Measurements from ENCODE around the gene CHRM5.
"Not testable (repeated sequence)": the region's sequence is repeated elsewhere in the genome, so short reads cannot be mapped to it uniquely, and the experiment has no call there.

The CHRM5 gene

DNA sequence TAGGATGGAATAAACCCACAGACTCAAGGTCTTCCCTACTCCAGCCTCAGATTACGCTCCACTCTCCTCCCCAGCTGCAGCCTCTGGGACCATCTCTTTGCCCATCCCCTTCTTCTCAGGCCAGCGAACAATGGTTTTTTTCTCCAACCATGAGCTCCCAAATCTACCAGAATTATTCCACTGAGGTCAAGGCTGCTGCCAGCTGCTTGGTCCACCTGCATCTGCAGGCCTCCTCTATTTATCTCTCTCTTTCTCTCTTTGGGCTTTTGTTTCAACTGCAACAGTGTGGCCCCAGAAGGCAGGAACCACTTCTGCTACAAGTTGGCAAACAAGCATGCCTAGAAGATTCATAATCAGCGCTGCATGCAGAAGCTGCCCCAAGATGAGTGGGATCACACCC lies 19.1 kb downstream of the CHRM5 start:
- Histone ChIP-seq H3K9me3 (ENCODE audit: control insufficient read depth, insufficient read depth, low read depth, low read length) (no peaks in the 10 kb centered on the region), H3K27me3 (ENCODE audit: control insufficient read depth, insufficient read depth, low read length) (no peaks in the 10 kb centered on the region), H3K27ac (ENCODE audit: low read depth, low read length) (no peak overlapping the region), H3K36me3 (ENCODE audit: control insufficient read depth, insufficient read depth, low read length) (no peaks in the 10 kb centered on the region), H3K4me1 (ENCODE audit: control insufficient read depth, insufficient read depth, low read length) (peaks cover 8% of the 10 kb centered on the region), H3K9ac (ENCODE audit: low read length) (no peak overlapping the region), H3K4me3 (ENCODE audit: low read depth, low read length) (no peak overlapping the region)

DNA sequence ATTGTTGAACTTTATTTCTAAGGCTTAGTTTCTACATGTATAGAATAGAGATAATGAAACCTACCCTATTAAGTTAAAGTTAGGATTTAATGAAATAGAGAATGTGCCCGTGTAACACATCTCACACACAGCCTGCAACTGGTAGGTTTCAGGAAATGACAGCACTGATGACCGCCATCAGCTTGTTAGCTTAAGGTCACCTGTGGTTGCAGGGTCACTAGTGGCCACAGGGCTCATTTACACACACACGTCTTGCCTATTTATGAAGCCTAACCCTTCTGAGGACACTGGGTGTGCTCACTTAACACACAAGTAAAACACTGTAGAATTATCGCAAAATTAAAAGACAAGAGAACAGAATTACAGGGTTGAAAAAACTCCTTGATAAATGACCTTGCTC lies 20.1 kb downstream of the CHRM5 start:
- H3K36me3 ChIP-seq (ENCODE audit: control insufficient read depth, insufficient read depth, low read length) = no peaks in the 10 kb centered on the region
- no peak overlapping the region for H3K9ac ChIP-seq (ENCODE audit: low read length)
- peaks cover 8% of the 10 kb centered on the region for H3K4me1 ChIP-seq (ENCODE audit: control insufficient read depth, insufficient read depth, low read length)
- H3K9me3 ChIP-seq (ENCODE audit: control insufficient read depth, insufficient read depth, low read depth, low read length) = no peaks in the 10 kb centered on the region
- no peak overlapping the region for H3K4me3 ChIP-seq (ENCODE audit: low read depth, low read length)
- no peaks in the 10 kb centered on the region for H3K27me3 ChIP-seq (ENCODE audit: control insufficient read depth, insufficient read depth, low read length)
- no peak overlapping the region for H3K27ac ChIP-seq (ENCODE audit: low read depth, low read length)

DNA sequence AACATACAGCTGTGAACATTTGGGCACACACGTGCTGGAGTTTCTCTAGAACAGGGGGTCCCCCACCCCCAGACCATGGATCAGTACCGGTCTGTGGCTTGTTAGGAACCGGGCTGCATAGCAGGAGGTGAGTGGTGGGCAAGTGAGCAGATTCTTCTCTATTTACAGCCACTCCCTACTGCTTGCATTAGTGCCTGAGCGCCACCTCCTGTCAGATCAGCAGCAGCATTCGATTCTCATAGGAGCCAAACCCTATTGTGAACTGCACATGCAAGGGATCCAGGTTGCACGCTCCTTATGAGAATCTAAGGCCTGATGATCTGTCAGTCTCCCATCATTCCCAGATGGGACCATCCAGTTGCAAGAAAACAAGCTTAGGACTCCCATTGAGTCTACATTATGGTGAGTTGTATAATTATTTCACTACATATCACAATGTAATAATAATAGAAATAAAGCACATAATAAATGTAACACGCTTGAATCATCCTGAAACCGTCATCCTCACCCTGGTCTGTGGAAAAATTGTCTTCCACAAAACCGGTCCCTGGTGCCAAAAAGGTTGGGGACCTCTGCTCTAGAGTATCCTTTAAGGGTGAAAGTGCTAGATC lies 25.8 kb downstream of the CHRM5 start:
- H3K27ac ChIP-seq (ENCODE audit: low read depth, low read length) = no peak overlapping the region

DNA sequence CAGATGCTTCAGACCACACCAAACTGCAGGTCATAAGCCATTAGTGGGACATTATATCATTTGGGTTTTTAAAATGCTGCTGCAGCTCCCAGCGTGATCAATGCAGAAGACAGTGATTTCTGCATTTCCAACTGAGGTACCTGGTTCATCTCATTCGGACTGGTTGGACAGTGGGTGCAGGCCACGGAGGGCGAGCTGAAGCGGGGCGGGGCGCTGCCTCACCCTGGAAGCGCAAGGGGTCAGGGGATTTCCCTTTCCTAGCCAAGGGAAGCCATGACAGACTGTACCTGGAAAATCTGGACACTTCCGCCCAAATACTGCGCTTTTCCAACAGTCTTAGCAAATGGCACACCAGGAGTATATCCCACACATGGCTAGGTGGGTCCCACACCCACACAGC lies 27.4 kb downstream of the CHRM5 start:
- not testable (repeated sequence) for H3K27ac ChIP-seq (ENCODE audit: low read depth, low read length); H3K27me3 ChIP-seq (ENCODE audit: control insufficient read depth, insufficient read depth, low read length); H3K4me1 ChIP-seq (ENCODE audit: control insufficient read depth, insufficient read depth, low read length); H3K9ac ChIP-seq (ENCODE audit: low read length); H3K4me3 ChIP-seq (ENCODE audit: low read depth, low read length); H3K36me3 ChIP-seq (ENCODE audit: control insufficient read depth, insufficient read depth, low read length)
- peaks cover 10% of the 10 kb centered on the region for H3K9me3 ChIP-seq (ENCODE audit: control insufficient read depth, insufficient read depth, low read depth, low read length)

More for the DNA sequence above, 25.8 kb downstream of the CHRM5 start:
- H3K4me3 ChIP-seq (ENCODE audit: low read depth, low read length) = no peak overlapping the region
- no peaks in the 10 kb centered on the region for H3K27me3 ChIP-seq (ENCODE audit: control insufficient read depth, insufficient read depth, low read length)
- no peak overlapping the region for H3K9ac ChIP-seq (ENCODE audit: low read length)
- no peaks in the 10 kb centered on the region for H3K4me1 ChIP-seq (ENCODE audit: control insufficient read depth, insufficient read depth, low read length)
- H3K36me3 ChIP-seq (ENCODE audit: control insufficient read depth, insufficient read depth, low read length) = no peaks in the 10 kb centered on the region
- H3K9me3 ChIP-seq (ENCODE audit: control insufficient read depth, insufficient read depth, low read depth, low read length) = peaks cover 10% of the 10 kb centered on the region

DNA sequence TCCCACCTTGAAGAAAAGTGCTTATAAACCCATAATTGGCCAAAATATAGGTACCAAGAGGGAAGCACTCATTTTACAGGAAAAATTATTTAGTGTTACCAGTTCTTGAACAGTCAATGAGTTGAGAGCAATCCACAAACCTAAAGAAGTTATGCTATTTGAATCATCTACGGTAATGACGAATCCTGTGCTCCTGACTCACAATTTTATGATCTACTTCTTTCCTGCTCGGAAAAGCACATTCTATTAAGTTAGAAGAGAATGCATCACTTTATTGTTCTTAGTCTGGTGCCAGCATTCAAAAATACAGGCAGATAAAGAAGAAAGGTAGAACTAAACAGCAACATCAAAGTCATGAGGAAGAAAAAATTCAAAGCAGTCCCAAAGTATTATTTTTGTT lies 33.2 kb downstream of the CHRM5 start:
- Histone ChIP-seq H3K4me1 (ENCODE audit: control insufficient read depth, insufficient read depth, low read length) (no peaks in the 10 kb centered on the region), H3K9ac (ENCODE audit: low read length) (no peak overlapping the region), H3K27ac (ENCODE audit: low read depth, low read length) (no peak overlapping the region), H3K27me3 (ENCODE audit: control insufficient read depth, insufficient read depth, low read length) (no peaks in the 10 kb centered on the region), H3K9me3 (ENCODE audit: control insufficient read depth, insufficient read depth, low read depth, low read length) (no peaks in the 10 kb centered on the region), H3K36me3 (ENCODE audit: control insufficient read depth, insufficient read depth, low read length) (no peaks in the 10 kb centered on the region), H3K4me3 (ENCODE audit: low read depth, low read length) (no peak overlapping the region)

DNA sequence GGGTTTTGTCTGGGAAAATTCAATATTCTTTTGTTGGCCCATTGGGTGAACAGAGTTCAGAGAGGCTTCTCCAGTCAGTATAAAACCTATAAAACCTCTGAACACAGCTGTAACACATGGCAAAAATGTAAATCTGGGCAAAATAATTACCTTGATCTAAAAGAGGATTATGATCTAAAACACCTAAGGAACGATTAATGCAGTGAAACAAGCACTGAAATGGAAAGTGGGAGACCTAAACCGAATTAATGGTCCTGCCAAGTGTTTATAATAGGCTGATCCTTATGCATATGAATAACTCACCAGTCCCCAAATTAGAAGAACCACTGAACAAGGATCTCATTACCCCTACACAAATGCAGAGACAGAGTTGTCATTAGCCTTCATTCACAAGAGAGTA lies 38.1 kb downstream of the CHRM5 start:
- no peak overlapping the region for H3K27ac ChIP-seq (ENCODE audit: low read depth, low read length)
- no peak overlapping the region for H3K9ac ChIP-seq (ENCODE audit: low read length)
- H3K9me3 ChIP-seq (ENCODE audit: control insufficient read depth, insufficient read depth, low read depth, low read length) = no peaks in the 10 kb centered on the region

DNA sequence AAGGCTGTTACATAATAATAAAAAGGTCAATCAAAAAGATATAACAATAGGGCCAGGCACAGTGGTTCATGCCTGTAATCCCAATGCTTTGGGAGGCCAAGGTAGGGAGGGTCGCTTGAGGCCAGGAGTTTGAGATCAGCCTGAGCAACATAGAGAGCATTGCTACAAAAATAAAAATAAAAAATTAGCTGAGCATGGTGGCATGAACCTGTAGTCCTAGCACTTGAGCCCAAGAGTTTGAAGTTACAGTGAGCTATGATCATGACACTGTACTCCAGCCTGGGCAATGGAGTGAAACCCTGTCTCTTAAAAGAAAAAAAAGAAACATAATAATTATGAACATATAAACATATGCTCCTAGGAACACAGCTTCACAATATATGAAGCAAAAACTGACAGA lies 41.4 kb downstream of the CHRM5 start:
- no peak overlapping the region for H3K9ac ChIP-seq (ENCODE audit: low read length)
- no peaks in the 10 kb centered on the region for H3K27me3 ChIP-seq (ENCODE audit: control insufficient read depth, insufficient read depth, low read length)
- peaks cover 4% of the 10 kb centered on the region; the same call in 1 of the 2 replicates for H3K4me1 ChIP-seq (ENCODE audit: control insufficient read depth, insufficient read depth, low read length)
- H3K36me3 ChIP-seq (ENCODE audit: control insufficient read depth, insufficient read depth, low read length) = no peaks in the 10 kb centered on the region
- no peaks in the 10 kb centered on the region for H3K9me3 ChIP-seq (ENCODE audit: control insufficient read depth, insufficient read depth, low read depth, low read length)
- H3K4me3 ChIP-seq (ENCODE audit: low read depth, low read length) = no peak overlapping the region
- no peak overlapping the region for H3K27ac ChIP-seq (ENCODE audit: low read depth, low read length)

More for the DNA sequence above, 38.1 kb downstream of the CHRM5 start:
- no peak overlapping the region for H3K4me3 ChIP-seq (ENCODE audit: low read depth, low read length)
- no peaks in the 10 kb centered on the region for H3K27me3 ChIP-seq (ENCODE audit: control insufficient read depth, insufficient read depth, low read length)
- H3K4me1 ChIP-seq (ENCODE audit: control insufficient read depth, insufficient read depth, low read length) = peaks cover 1% of the 10 kb centered on the region; the same call in 1 of the 2 replicates
- no peaks in the 10 kb centered on the region for H3K36me3 ChIP-seq (ENCODE audit: control insufficient read depth, insufficient read depth, low read length)

DNA sequence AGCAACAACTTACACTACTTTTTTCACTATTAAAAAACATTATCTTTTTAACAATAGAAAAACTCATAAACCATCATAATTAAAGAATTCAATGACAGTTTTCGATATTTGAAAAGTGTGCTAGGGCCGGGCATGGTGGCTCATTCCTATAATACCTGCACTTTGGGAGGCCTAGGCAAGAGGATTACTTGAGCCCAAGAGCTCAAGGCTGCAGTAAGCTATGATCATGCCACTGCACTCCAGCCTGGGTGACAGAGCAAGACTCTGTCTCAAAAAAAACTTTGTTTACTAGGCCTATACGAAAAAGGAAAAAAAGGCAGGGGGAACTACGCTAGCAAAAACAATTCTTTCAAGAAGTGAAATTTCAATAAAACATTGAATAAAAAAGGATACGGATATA lies 42.6 kb downstream of the CHRM5 start:
- no peaks in the 10 kb centered on the region for H3K27me3 ChIP-seq (ENCODE audit: control insufficient read depth, insufficient read depth, low read length)
- H3K27ac ChIP-seq (ENCODE audit: low read depth, low read length) = no peak overlapping the region
- peaks cover 4% of the 10 kb centered on the region; the same call in 1 of the 2 replicates for H3K4me1 ChIP-seq (ENCODE audit: control insufficient read depth, insufficient read depth, low read length)
- no peaks in the 10 kb centered on the region for H3K36me3 ChIP-seq (ENCODE audit: control insufficient read depth, insufficient read depth, low read length)
- H3K9ac ChIP-seq (ENCODE audit: low read length) = no peak overlapping the region
- no peak overlapping the region for H3K4me3 ChIP-seq (ENCODE audit: low read depth, low read length)
- no peaks in the 10 kb centered on the region for H3K9me3 ChIP-seq (ENCODE audit: control insufficient read depth, insufficient read depth, low read depth, low read length)

DNA sequence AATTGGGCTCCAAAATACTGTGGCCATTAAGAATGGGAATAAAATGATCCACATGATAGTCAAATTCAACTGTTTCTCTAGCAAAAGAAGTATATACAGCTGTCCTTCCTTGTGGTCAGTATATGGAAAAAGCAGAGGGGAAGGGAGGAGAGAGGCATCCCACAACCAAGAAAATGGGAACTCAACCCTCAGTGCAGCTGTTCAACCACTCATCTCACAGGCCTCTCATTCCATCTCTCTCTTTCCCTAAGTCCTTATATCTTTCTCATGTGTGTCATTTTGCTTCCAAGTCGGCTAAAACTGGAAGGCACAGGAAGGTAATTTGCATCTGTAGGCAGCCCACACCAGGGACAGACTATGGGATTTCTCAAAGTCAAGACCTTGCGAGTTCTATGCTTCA lies 43.2 kb downstream of the CHRM5 start:
- no peaks in the 10 kb centered on the region for H3K27me3 ChIP-seq (ENCODE audit: control insufficient read depth, insufficient read depth, low read length)
- no peak overlapping the region for H3K27ac ChIP-seq (ENCODE audit: low read depth, low read length)
- H3K36me3 ChIP-seq (ENCODE audit: control insufficient read depth, insufficient read depth, low read length) = no peaks in the 10 kb centered on the region
- no peak overlapping the region for H3K9ac ChIP-seq (ENCODE audit: low read length)
- H3K4me3 ChIP-seq (ENCODE audit: low read depth, low read length) = no peak overlapping the region
- H3K9me3 ChIP-seq (ENCODE audit: control insufficient read depth, insufficient read depth, low read depth, low read length) = no peaks in the 10 kb centered on the region
- peaks cover 4% of the 10 kb centered on the region; the same call in 1 of the 2 replicates for H3K4me1 ChIP-seq (ENCODE audit: control insufficient read depth, insufficient read depth, low read length)

DNA sequence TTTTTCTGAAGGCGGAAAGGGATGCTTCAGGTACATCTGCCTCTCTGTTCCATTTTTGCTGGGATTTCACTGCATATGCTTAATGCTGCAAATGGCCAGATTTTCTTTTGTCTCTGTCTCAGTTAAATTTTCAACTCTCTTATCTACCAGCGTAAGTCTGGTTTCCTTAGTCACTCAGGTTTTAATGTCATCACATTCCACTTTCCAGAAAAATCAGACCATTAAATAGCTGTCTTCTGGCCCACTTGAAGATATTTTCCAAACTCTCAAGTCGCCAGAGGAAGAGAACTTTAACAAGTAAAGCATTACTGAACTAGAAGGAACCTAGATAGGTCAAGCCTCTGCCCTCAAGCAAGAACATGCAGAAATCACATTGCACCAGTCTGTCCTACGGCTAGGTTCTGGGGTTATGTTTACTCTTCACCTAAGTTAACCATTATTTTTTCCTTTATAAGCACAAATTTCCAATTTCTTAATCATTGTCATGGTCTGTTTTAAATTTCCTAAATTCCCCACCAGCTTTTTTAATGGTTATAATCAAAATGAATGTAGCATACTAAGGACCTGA lies 44.2 kb downstream of the CHRM5 start:
- H3K9me3 ChIP-seq (ENCODE audit: control insufficient read depth, insufficient read depth, low read depth, low read length) = no peaks in the 10 kb centered on the region
- H3K9ac ChIP-seq (ENCODE audit: low read length) = no peak overlapping the region
- H3K27ac ChIP-seq (ENCODE audit: low read depth, low read length) = no peak overlapping the region

DNA sequence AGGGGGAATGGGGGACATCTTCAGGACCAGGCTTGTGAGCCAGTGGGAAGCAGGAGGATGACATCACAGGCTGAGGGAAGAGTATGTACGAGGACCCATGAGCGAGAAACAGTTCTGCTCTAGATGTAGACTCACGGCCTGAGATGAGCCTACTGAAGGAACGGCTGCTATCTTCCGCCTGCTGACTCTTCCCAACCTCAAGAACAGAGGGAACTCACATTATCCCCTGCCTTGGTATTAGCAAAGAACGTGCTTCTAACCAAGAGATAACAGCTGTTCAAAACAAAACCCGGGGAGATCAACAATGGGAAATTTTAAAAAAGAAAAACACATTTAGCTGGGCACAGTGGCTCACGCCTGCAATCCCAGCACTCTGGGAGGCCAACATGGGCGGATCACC lies 45.4 kb downstream of the CHRM5 start:
- Histone ChIP-seq H3K36me3 (ENCODE audit: control insufficient read depth, insufficient read depth, low read length) (0 out of 2 replicates have a peak, but pooled peaks cover 4% of the 10 kb centered on the region), H3K9ac (ENCODE audit: low read length) (no peak overlapping the region), H3K9me3 (ENCODE audit: control insufficient read depth, insufficient read depth, low read depth, low read length) (no peaks in the 10 kb centered on the region), H3K27ac (ENCODE audit: low read depth, low read length) (no peak overlapping the region), H3K4me1 (ENCODE audit: control insufficient read depth, insufficient read depth, low read length) (peaks cover 4% of the 10 kb centered on the region; the same call in 1 of the 2 replicates), H3K27me3 (ENCODE audit: control insufficient read depth, insufficient read depth, low read length) (no peaks in the 10 kb centered on the region), H3K4me3 (ENCODE audit: low read depth, low read length) (no peak overlapping the region)

More for the DNA sequence above, 44.2 kb downstream of the CHRM5 start:
- Histone ChIP-seq H3K36me3 (ENCODE audit: control insufficient read depth, insufficient read depth, low read length) (no peaks in the 10 kb centered on the region), H3K4me1 (ENCODE audit: control insufficient read depth, insufficient read depth, low read length) (peaks cover 4% of the 10 kb centered on the region; the same call in 1 of the 2 replicates), H3K4me3 (ENCODE audit: low read depth, low read length) (no peak overlapping the region), H3K27me3 (ENCODE audit: control insufficient read depth, insufficient read depth, low read length) (no peaks in the 10 kb centered on the region)

Measured in HUES6 (cell line).